ENCODE results near the gene IVNS1ABP.

- no peak for TF ChIP-seq GATA3 (IDR thresholded peaks at IDR 0.05; ENCODE audit: low read depth, low read length)
- TF ChIP-seq GATA2 (IDR thresholded peaks at IDR 0.05; ENCODE audit: low read depth, low read length), result no peak
Measured at GRCh38 chr1:185342672-185343259, 25.7 kb upstream of the IVNS1ABP start.
